NCI-H1417 treated with DMSO at 0.1 percent for 48 hours (cell line): ENCODE measurements around the gene MIEF2.
"Not testable (repeated sequence)": the region's sequence is repeated elsewhere in the genome, so short reads cannot be mapped to it uniquely, and the experiment has no call there.

Experiments used
- DNase-seq: peaks from one replicate; lab custom pipeline; 2025; lab: John Stamatoyannopoulos, UW

The MIEF2 gene

GRCh38 chr17:18291718-18292540, 31.5 kb downstream of the MIEF2 start:
- no peak for DNase-seq

DNA sequence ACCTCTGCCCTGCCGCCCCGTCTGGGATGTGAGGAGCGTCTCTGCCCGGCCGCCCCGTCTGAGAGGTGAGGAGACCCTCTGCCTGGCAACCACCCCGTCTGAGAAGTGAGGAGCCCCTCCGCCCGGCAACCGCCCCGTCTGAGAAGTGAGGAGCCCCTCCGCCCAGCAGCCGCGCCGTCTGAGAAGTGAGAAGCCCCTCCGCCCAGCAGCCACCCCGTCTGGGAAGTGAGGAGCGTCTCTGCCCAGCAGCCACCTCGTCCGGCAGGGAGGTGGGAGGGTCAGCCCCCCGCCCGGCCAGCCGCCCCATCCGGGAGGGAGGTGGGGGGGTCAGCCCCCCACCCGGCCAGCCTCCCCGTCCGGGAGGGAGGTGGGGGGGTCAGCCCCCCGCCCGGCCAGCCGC, 37.6 kb downstream of the MIEF2 start:
- not testable (repeated sequence) for DNase-seq

DNA sequence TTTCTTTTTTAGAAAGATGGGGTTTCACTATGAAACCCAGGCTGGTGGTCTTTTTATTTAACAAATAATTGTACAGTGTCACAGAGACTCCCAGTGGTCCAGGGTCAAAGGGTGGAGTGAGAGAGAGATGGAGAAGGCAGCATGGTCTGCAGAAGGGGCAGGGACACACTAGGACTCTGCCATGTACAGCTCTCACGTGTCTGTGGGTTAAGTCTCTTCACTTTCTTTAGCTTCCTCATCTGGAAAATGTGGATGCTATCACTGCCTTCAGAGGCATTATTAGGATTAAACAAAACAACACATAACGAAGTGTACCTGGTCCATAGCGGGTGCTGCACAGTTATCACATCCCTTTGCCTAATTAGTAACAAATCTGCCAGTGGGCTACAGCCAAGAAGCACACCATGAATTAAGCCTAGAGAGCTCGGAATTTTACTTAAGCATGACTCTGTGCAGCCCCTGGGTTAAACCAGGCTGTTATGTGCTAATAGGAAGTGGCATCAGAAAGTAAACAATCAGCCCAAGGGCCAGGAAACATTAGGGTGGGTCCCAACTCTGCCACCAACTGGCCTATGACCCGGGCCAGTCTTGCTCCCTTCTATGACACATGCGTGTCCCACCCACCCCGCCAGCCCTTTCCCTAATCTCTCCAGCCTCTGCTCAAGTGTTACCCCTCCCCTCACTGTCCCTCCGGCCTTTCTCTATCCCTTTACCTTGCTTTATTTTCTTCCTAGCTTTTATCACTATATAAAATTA, 40.4 kb downstream of the MIEF2 start:
- DNase-seq = no peak

- not testable (repeated sequence) for DNase-seq
These were observed 42.7 kb downstream of the MIEF2 start for GRCh38 chr17:18303206-18303605.

- no peak for DNase-seq
These were observed 48.7 kb downstream of the MIEF2 start for GRCh38 chr17:18309202-18309601.

GRCh38 chr17:18314059-18314730, 53.7 kb downstream of the MIEF2 start:
- no peak for DNase-seq

DNA sequence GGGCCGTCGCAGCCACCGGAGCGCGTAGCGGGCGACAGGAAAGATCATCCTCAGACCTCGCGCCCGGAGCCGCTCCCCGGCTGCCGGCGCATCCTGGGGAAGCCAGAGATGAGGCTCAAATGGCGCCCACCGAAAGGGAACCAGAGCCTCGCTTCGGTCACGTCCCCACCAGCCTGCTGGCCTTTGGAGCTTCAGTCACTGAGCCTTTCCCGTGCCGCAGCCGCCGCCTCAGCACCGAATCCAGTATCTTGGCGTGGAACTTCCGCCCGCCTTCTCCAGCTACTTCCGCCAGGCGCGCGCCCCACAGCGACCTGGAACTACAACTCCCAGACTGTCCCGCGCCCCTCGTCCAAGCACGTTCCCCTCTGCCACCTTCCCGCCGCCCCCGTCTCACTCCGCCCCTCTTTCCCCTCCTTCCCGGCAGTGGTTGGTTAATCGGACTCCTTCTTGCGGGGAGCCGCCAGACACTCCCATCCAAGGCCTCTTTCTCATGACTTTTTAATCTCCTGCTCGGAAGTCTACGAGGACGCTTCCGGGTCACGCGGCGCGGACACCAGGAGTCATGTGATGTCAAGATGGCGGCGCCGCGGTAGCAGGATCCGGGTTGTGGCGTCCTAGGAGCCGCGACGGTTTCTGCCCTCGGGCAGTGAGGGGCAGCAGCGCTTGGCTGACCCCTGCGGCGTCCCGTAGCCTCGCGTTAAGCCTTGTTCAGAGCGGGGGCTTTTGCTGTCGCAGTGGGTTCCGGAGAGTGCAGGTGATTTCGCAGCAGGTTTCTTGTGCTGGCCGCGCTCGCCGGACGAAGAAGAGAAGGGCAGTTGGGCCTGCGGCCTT, 54.5 kb downstream of the MIEF2 start, which contains the start of the genes SMCR8 and TOP3A:
SMCR8 (plus strand) TSS at position 563 of the 831 bp plus-strand sequence. CDS start 497 bp downstream, outside the sequence.
TOP3A (minus strand) TSS at position 264 of the 831 bp plus-strand sequence; CDS start at position 48, 216 bp downstream.
- DNase-seq = peak; percentile 63

GRCh38 chr17:18315562-18315922, 55.1 kb downstream of the MIEF2 start:
- DNase-seq = no peak

DNA sequence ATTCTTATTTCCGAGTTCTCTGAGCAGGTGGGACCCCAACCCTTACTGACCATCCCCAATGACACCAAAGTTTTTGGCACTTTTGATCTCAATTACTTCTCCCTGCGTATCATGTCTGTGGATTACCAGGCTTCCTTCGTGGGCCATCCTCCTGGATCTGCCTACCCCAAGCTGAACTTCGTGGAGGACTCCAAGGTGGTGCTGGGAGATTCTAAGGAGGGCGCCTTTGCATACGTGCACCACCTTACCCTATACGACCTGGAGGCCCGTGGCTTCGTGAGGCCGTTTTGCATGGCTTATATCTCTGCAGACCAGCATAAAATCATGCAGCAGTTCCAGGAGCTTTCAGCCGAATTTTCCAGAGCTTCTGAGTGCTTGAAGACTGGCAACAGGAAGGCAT, 55.5 kb downstream of the MIEF2 start:
- DNase-seq = no peak
